CD14-positive monocyte (primary cell): ENCODE data around the gene FAM25C. TPM values are rescaled to one million over a fixed set of nuclear protein-coding genes. Genes with fewer than 3 reads are reported as not detected.
"Not testable (repeated sequence)": the region's sequence is repeated elsewhere in the genome, so short reads cannot be mapped to it uniquely, and the experiment has no call there.

ENCODE experiments used
- DNase-seq, 3 donors: peaks; one replicate each; pipeline ENCODE4 v3.0.0-alpha.2; 2011 to 2022
- H2AFZ ChIP-seq: 2 replicates; pipeline ENCODE4 v1.6.0; 2012; ENCODE audit warnings: mild to moderate bottlenecking, low read depth, low read length, inconsistent platforms; ENCODE audit not compliant: insufficient read depth, poor library complexity, severe bottlenecking
- H3K27ac ChIP-seq, 2 donors: 1 replicate in 1 of 2; 2 replicates in 1 of 2; pipeline ENCODE4 v1.5.1; 2012 to 2013; ENCODE audit warnings: low read length in 2 of 2, control low read depth in 1 of 2, inconsistent platforms in 1 of 2, low read depth in 1 of 2, mild to moderate bottlenecking in 1 of 2
- H3K27me3 ChIP-seq, 2 donors: one replicate each; pipeline versions ENCODE4 v1.6.0 to v1.6.1; 2011 to 2013; ENCODE audit warnings: low read length in 2 of 2; ENCODE audit not compliant: control insufficient read depth in 2 of 2, insufficient read depth in 2 of 2
- H3K36me3 ChIP-seq, 2 donors: replicated peaks in 1 of 2; 1 replicate in 1 of 2; 2 replicates in 1 of 2; pipeline versions ENCODE4 v1.5.1 to v1.6.1; 2012 to 2013; ENCODE audit warnings: low read length in 2 of 2, control low read depth in 1 of 2, inconsistent platforms in 1 of 2, mild to moderate bottlenecking in 1 of 2; ENCODE audit not compliant: insufficient read depth in 2 of 2, control insufficient read depth in 1 of 2
- H3K4me1 ChIP-seq, 2 donors: 1 replicate in 1 of 2; 2 replicates in 1 of 2; pipeline versions ENCODE4 v1.5.1 to v1.6.1; 2012 to 2013; ENCODE audit warnings: low read length in 2 of 2, control low read depth in 1 of 2, inconsistent platforms in 1 of 2, mild to moderate bottlenecking in 1 of 2, moderate library complexity in 1 of 2; ENCODE audit not compliant: insufficient read depth in 2 of 2, control insufficient read depth in 1 of 2
- H3K4me2 ChIP-seq: replicated peaks from 2 replicates; pipeline ENCODE3; 2012; ENCODE audit warnings: low read length, moderate library complexity, mild to moderate bottlenecking; ENCODE audit not compliant: poor library complexity, severe bottlenecking; ENCODE audit errors: extremely low read depth
- H3K4me3 ChIP-seq, 3 experiments: fragments of 200-600 bp in 1 of 3; sonication (generic) in 1 of 3; replicated peaks in 1 of 3; 1 replicate in 2 of 3; 2 replicates in 1 of 3; pipeline ENCODE4 v1.5.1; 2011 to 2013; ENCODE audit warnings: low read length in 3 of 3, mild to moderate bottlenecking in 3 of 3, control low read depth in 2 of 3, low read depth in 2 of 3, inconsistent platforms in 1 of 3, moderate library complexity in 1 of 3
- H3K79me2 ChIP-seq: 2 replicates; pipeline ENCODE4 v1.6.0; 2012; ENCODE audit warnings: mild to moderate bottlenecking, control low read depth, inconsistent platforms, low read length, moderate library complexity; ENCODE audit not compliant: insufficient read depth
- H3K9ac ChIP-seq: 2 replicates; pipeline ENCODE4 v1.6.0; 2017; ENCODE audit warnings: low read length, mild to moderate bottlenecking; ENCODE audit not compliant: insufficient read depth, poor library complexity, severe bottlenecking
- H3K9me3 ChIP-seq, 2 donors: replicated peaks in 1 of 2; 1 replicate in 1 of 2; 2 replicates in 1 of 2; pipeline versions ENCODE4 v1.5.1 to v1.6.1; 2012 to 2013; ENCODE audit warnings: low read length in 2 of 2, control low read depth in 1 of 2; ENCODE audit not compliant: control insufficient read depth in 1 of 2, insufficient read depth in 1 of 2
- H4K20me1 ChIP-seq: 2 replicates; pipeline ENCODE4 v1.6.0; 2012; ENCODE audit warnings: mild to moderate bottlenecking, low read length, control low read depth, moderate library complexity; ENCODE audit not compliant: insufficient read depth
- H3K27ac Mint-ChIP-seq, 7 donors: one replicate each; pipeline ENCODE4 v1.8.0; 2020; ENCODE audit warnings: mild to moderate bottlenecking in 7 of 7, mixed read lengths in 7 of 7, moderate library complexity in 6 of 7, inconsistent platforms in 2 of 7
- H3K27me3 Mint-ChIP-seq, 3 donors: one replicate each; pipeline ENCODE4 v1.8.0; 2021 to 2022; ENCODE audit warnings: low read depth in 3 of 3, mild to moderate bottlenecking in 3 of 3, mixed read lengths in 3 of 3, moderate library complexity in 3 of 3, inconsistent platforms in 1 of 3
- H3K36me3 Mint-ChIP-seq, 2 donors: one replicate each; pipeline ENCODE4 v1.8.0; 2020; ENCODE audit warnings: mixed read lengths in 2 of 2, inconsistent platforms in 1 of 2, mild to moderate bottlenecking in 1 of 2
- H3K4me1 Mint-ChIP-seq: one replicate; pipeline ENCODE4 v1.8.0; 2020; ENCODE audit warnings: mild to moderate bottlenecking, mixed read lengths
- H3K4me3 Mint-ChIP-seq, 2 donors: one replicate each; pipeline ENCODE4 v1.8.0; 2020; ENCODE audit warnings: mild to moderate bottlenecking in 2 of 2, mixed read lengths in 2 of 2, moderate library complexity in 1 of 2
- H3K9me3 Mint-ChIP-seq, 7 donors: one replicate each; pipeline ENCODE4 v1.8.0; 2020 to 2022; ENCODE audit warnings: mixed read lengths in 7 of 7, mild to moderate bottlenecking in 6 of 7, moderate library complexity in 6 of 7, inconsistent platforms in 2 of 7
- WGBS: methylation state at CpG from one replicate; pipeline ENCODE4 v1.1.5; 2013; ENCODE audit warnings: missing lambda C conversion rate; ENCODE audit not compliant: insufficient coverage; 5-methylcytosine and 5-hydroxymethylcytosine counted together
- intact Hi-C, 2 donors: fragments of 100-400 bp; cut with micrococcal nuclease; formaldehyde crosslinking; loops; one replicate each; pipeline versions ENCODE4 v1.15.0 to v1.15.1; 2023
- polyA plus RNA-seq, 3 donors: library from polyadenylated mRNA; depleted of rRNA in 1 of 3; unstranded in 2 of 3; stranded (reverse) in 1 of 3; fragments of 300-500 nt in 2 of 3; fragments of >200 nt in 1 of 3; fragmentation: Illumina TruSeq in 2 of 3; gene quantifications; 1 replicate in 2 of 3; 2 replicates in 1 of 3; pipeline ENCODE4 v1.2.3, GENCODE V29; 2012 to 2021

FAM25C gene
- polyA plus RNA-seq, 3 donors = not detected

- H3K36me3 Mint-ChIP-seq, H3K4me3 ChIP-seq, H3K4me1 ChIP-seq, H3K9me3 ChIP-seq, H4K20me1 ChIP-seq, DNase-seq, H3K79me2 ChIP-seq, H2AFZ ChIP-seq, intact Hi-C loops, H3K9me3 Mint-ChIP-seq, H3K4me2 ChIP-seq, H3K27ac ChIP-seq, H3K27ac Mint-ChIP-seq, H3K4me1 Mint-ChIP-seq, H3K4me3 Mint-ChIP-seq, H3K27me3 Mint-ChIP-seq, H3K36me3 ChIP-seq, H3K27me3 ChIP-seq, H3K9ac ChIP-seq: not testable (repeated sequence)
- WGBS = no CpG with 5 or more reads among the region's 6 CpGs
Measured at GRCh38 chr10:47968988-47969387, 30.6 kb downstream of the FAM25C start.

- H3K27me3 Mint-ChIP-seq, H3K36me3 Mint-ChIP-seq, H3K27ac Mint-ChIP-seq, H3K79me2 ChIP-seq, H4K20me1 ChIP-seq, H3K4me2 ChIP-seq, H3K36me3 ChIP-seq, H3K4me1 ChIP-seq, intact Hi-C loops, H2AFZ ChIP-seq, H3K27ac ChIP-seq, H3K9me3 Mint-ChIP-seq, H3K9ac ChIP-seq, H3K27me3 ChIP-seq, H3K4me1 Mint-ChIP-seq, H3K4me3 Mint-ChIP-seq, DNase-seq, H3K9me3 ChIP-seq, H3K4me3 ChIP-seq: not testable (repeated sequence)
- WGBS = no CpG with 5 or more reads among the region's 14 CpGs
Measured at GRCh38 chr10:47964280-47965063, 35.1 kb downstream of the FAM25C start.

- H3K27ac ChIP-seq, H3K4me3 Mint-ChIP-seq, H3K27ac Mint-ChIP-seq, H3K36me3 ChIP-seq, H2AFZ ChIP-seq, H3K4me2 ChIP-seq, H3K27me3 ChIP-seq, H4K20me1 ChIP-seq, H3K9me3 ChIP-seq, DNase-seq, H3K4me1 Mint-ChIP-seq, H3K36me3 Mint-ChIP-seq, H3K4me1 ChIP-seq, H3K9ac ChIP-seq, H3K9me3 Mint-ChIP-seq, H3K79me2 ChIP-seq, H3K27me3 Mint-ChIP-seq, intact Hi-C loops, H3K4me3 ChIP-seq: not testable (repeated sequence)
- WGBS = no CpG with 5 or more reads among the region's 5 CpGs
Measured at GRCh38 chr10:47962785-47963184, 36.8 kb downstream of the FAM25C start.

- H3K36me3 Mint-ChIP-seq, H3K4me2 ChIP-seq, H3K79me2 ChIP-seq, DNase-seq, H3K9me3 ChIP-seq, H3K9me3 Mint-ChIP-seq, H3K27me3 Mint-ChIP-seq, H4K20me1 ChIP-seq, H3K27ac ChIP-seq, intact Hi-C loops, H3K4me1 Mint-ChIP-seq, H3K36me3 ChIP-seq, H3K4me3 ChIP-seq, H3K27me3 ChIP-seq, H3K27ac Mint-ChIP-seq, H3K9ac ChIP-seq, H2AFZ ChIP-seq, H3K4me1 ChIP-seq, H3K4me3 Mint-ChIP-seq: not testable (repeated sequence)
- WGBS = no CpG with 5 or more reads among the region's 2 CpGs
Measured at GRCh38 chr10:47960699-47961098, 38.9 kb downstream of the FAM25C start.
